NCI-H2196 (cell line): Measurements from ENCODE around the gene RMND5A.
"Not testable (repeated sequence)": the region's sequence is repeated elsewhere in the genome, so short reads cannot be mapped to it uniquely, and the experiment has no call there.

Experiments used
- DNase-seq: peaks from one replicate; lab custom pipeline; 2025; ENCODE audit not compliant: unreplicated experiment; lab: John Stamatoyannopoulos, UW

The RMND5A gene

DNA sequence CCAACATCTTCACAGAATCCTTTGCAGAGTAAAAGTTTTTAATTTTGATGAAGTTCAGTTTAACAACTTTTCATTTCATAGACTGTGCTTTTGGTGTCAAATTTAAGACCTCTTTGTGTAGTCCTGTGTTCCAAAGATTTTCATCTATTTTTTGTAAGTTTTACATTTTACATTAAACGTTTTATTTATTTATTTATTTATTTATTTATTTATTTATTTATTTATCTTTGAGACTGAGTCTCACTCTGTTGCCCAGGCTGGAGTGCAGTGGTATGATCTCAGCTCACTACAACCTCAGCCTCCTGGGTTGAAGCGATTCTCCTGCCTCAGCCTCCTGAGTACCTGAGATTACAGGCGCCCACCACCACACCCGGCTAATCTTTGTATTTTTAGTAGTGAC lies 12.0 kb upstream of the RMND5A start:
- DNase-seq = not testable (repeated sequence)

DNA sequence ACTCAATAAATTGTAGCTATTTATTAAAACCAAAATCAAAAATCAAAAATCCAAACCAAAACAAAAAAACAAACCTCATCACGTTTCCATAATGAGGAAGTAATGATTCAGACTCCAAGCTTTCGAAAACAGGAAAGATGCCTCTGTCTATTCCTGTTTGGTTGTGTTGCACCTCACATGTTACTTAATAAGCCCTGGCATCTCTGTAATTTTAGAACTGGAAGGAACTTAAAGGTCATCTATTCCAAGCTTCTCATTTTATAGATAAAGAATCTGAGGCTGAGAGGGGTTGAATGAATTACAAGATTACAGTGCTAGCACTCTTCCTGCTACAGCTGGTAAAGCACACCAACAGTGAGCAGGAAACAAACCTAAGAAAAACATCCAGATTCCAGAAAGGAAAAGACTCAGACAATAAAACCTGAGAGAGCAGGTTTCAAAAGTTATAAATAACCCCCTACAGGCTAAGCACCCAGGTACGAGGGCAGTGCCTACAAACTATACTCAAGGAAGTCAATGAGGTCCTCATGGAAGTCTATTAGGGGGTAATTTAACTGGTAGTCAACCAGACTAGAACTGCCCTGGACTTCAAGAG lies 5.4 kb upstream of the RMND5A start:
- not testable (repeated sequence) for DNase-seq

GRCh38 chr2:86719263-86719636 lies 841 bp upstream of the RMND5A start:
- DNase-seq = not testable (repeated sequence)

GRCh38 chr2:86720540-86721320 lies 639 bp downstream of the RMND5A start:
- not testable (repeated sequence) for DNase-seq

- DNase-seq = not testable (repeated sequence)
Observed at GRCh38 chr2:86725706-86726105, 5.6 kb downstream of the RMND5A start.

DNA sequence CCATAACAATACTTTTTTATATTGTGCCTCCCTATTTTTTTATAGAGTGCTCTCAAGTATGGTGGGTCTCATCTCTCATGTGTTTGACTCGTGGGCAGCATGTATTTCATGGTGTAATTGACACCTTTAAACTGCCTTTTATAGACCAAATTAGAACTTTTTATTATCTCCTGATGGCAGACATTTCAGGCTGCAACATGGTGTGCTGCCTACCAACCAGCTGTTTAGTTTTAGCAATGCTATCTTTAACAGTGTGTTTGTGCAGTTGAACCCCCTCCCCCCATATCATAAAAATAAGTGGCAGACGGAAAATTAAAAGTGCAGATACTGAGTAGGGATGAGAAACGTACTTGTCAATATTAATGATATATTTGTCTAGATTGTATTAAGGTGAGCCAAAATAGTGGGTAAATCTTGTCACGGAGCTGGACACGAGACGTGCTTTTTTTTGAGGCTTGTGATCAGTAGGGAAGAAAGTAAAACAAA lies 12.0 kb downstream of the RMND5A start:
- DNase-seq = not testable (repeated sequence)

DNA sequence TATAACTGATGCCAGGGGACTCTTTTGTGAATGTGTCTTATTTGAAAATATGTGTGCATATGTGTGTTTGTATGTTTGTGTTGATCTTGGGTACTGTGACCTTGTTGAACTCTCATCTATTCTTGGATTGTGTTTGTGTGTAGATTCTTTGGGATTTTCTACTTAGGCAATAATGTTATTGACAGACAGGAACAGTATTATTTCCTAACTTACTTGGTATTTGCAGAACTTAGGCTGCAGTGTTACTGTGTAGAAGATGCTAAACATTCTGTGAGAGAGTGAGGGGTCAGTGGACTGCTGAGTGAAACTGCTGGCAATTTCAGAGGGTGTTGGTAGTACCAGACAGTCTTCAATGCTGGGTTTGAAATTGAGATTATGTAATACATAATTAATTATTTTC lies 12.7 kb downstream of the RMND5A start:
- not testable (repeated sequence) for DNase-seq

DNA sequence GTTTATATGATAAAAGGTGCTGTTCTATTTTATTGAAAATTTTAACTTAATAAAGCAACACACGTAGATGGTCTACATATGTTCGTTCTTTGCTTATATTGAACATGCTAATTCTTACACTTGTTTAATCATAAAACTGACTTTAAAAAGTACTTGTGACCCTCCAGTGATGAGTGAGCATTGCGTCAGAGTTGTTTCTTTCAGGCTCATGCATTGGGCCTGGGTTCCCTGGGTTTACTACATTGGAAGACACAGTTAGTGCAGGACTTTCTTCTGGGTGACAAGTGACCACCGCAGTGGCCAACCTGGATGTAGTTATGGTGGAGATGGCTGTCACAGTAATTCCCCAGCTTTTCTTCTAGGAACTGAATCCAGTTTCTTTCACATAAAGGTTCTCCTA lies 13.4 kb downstream of the RMND5A start:
- not testable (repeated sequence) for DNase-seq

DNA sequence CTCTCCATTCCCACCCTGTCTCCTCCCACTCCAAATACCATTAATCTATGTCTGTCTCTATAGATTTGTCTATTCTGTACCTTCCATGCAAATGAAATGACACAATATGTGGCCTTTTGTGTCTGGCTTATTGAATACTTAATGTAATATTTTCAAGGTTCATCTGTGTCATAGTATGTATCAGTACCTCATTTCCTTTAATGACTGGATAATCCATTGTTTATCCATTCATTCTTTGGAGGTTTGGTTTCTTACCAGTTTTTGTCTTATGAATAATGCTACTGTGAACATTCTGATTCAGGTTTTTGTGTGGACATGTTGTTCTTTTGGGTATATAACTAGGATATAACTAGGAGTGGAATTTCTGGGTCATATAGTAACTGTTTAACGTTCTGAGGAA lies 14.8 kb downstream of the RMND5A start:
- DNase-seq = not testable (repeated sequence)

DNA sequence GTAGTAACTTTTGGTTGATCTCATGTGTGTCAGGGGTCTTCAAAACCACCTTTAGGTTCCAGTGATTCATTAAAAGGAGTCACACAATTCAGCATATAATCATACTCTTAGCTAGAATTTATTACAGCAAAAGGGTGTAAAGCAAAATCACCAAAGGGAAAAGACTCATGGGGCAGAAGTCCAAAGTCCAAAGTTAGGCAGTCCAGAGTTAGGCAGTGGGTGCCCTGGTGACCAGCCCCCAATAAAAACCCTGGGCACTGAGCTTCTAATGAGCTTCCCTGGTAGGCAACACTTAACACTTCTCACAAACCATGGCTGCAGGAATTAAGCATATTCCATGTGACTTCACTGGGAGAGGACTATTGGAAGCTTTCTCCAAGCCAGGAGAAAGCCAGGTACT lies 19.4 kb downstream of the RMND5A start:
- not testable (repeated sequence) for DNase-seq

- not testable (repeated sequence) for DNase-seq
Observed at GRCh38 chr2:86739889-86740288, 19.8 kb downstream of the RMND5A start.

- DNase-seq = not testable (repeated sequence)
Observed at GRCh38 chr2:86741889-86742498, 21.9 kb downstream of the RMND5A start.

DNA sequence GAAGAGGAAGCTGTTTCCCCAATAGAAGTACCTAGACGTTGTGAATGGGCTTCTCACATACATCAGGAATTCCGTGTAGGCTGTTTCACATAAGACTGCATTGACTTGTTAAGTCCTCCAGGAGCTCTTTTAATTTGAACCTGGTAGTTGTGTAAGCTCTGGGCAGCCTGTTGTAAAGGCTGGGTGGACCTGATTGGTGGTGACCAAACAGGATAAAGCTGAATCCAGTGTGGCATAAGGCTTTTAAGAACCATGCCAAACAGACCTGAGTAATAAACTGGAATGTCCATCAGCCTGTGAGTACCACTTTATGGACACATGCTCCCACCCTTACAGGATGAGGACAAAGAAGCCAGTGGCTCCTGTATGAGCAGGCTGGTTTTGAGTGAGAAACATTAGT lies 24.1 kb downstream of the RMND5A start:
- DNase-seq = no peak

GRCh38 chr2:86746939-86747338 lies 26.8 kb downstream of the RMND5A start:
- DNase-seq = no peak

GRCh38 chr2:86747711-86748639 lies 27.9 kb downstream of the RMND5A start:
- no peak for DNase-seq

DNA sequence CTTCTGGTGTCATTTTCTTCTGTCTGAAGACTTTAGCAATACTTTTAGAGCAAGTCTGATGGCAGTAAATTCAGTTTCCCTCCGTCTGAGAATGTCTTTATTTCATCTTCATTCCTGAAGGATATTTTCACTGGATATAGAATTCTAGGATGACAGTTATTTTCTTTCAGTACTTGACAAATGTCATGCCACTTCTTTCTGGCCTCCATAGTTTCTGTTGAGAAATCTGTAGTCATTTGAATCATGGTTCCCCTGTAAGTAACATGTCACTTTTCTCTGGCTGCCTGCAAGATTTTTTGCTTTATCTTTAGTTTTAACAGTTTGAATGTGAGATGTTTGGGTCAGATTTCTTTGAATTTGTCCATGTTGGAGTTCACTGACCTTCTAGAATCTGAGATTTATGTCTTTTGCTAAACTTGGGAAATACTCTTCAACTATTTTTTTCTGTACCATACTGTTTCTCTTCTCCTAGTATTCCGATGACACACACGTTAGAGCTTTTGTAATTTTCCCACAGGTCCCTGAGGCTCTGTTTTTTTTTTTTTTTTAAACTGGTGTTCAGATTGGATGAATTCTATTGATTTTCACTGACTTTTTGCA lies 30.2 kb downstream of the RMND5A start:
- no peak for DNase-seq

DNA sequence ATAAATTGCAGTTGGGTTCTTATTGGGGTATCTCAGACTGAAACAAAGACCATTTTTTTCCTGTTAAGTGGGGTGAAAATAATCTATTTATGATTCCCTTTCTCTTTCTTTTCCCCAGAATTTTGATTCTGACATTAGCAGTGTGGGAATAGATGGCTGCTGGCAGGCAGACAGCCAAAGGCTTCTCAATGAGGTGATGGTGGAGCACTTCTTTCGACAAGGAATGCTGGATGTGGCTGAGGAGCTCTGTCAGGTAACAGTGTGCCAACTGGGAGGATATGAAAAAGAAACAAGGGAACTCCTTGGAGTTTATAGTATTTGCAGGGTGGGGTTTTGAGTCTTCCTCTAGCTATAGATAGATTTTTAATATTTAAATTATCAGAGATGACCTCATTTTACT lies 31.7 kb downstream of the RMND5A start:
- no peak for DNase-seq

GRCh38 chr2:86752934-86753333 lies 32.8 kb downstream of the RMND5A start:
- DNase-seq = no peak

GRCh38 chr2:86753606-86754005 lies 33.5 kb downstream of the RMND5A start:
- DNase-seq = no peak

- no peak for DNase-seq
Observed at GRCh38 chr2:86758405-86758804, 38.3 kb downstream of the RMND5A start.

- DNase-seq = no peak
Observed at GRCh38 chr2:86760371-86760770, 40.3 kb downstream of the RMND5A start.
